HepG2 (cell line): Measurements from ENCODE around the gene CACNA1C.

Experiments
- ATF2 ChIP-seq: sonication (generic); formaldehyde crosslinking; IDR thresholded peaks from 2 replicates; pipeline ENCODE4 v1.4.0; 2020; ENCODE audit warnings: missing genetic modification reagents
- BHLHE40 ChIP-seq: IDR thresholded peaks from 2 replicates; pipeline ENCODE4 v1.6.1; 2011; ENCODE audit warnings: low read length, improper control_type of control experiment
- NR3C1 ChIP-seq: sonication (generic); formaldehyde crosslinking; IDR thresholded peaks from 2 replicates; pipeline ENCODE4 v1.4.0; 2020; ENCODE audit warnings: missing genetic modification reagents
- TCF7L2 ChIP-seq: IDR thresholded peaks from 2 replicates; pipeline ENCODE4 v1.6.1; 2011; ENCODE audit warnings: mild to moderate bottlenecking, low read depth, low read length, moderate library complexity
- TF ChIP-seq, protein P1 (sequence below): sonication (generic); formaldehyde crosslinking; IDR thresholded peaks from 2 replicates; pipeline ENCODE4 v1.4.0; 2020; ENCODE audit warnings: missing genetic modification reagents
- TF ChIP-seq, protein P2 (sequence below): IDR thresholded peaks from 2 replicates; pipeline ENCODE4 v1.6.1; 2016; ENCODE audit warnings: low read depth, control low read depth

DNA sequence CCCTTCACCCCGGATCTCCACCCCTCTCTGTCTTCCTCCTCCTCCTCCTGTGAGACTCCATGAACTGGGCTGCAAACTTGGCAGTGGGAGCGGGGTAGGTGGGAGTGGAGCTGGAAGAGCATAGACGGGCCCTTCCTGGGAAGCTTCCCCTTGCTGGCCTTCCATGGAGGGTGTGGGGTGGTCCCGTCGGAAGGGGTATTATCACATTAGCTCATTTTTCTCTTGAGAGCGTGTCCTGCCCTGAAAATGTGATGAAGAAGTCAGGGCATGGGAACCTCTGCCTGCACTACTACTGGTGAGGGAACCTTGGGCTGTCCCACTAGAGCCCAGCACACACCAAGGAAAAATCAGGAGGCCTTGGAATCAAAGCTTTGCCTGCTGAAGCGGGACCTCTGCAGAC is 66.5 kb downstream of the CACNA1C start:
- TF ChIP-seq BHLHE40 (no peak), NR3C1 (CRISPR knock-in tag) (no peak), TCF7L2 (no peak), ATF2 (CRISPR knock-in tag) (no peak)
- TF ChIP-seq, protein P1, sequence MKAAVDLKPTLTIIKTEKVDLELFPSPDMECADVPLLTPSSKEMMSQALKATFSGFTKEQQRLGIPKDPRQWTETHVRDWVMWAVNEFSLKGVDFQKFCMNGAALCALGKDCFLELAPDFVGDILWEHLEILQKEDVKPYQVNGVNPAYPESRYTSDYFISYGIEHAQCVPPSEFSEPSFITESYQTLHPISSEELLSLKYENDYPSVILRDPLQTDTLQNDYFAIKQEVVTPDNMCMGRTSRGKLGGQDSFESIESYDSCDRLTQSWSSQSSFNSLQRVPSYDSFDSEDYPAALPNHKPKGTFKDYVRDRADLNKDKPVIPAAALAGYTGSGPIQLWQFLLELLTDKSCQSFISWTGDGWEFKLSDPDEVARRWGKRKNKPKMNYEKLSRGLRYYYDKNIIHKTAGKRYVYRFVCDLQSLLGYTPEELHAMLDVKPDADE, result no peak
- TF ChIP-seq, protein P2, sequence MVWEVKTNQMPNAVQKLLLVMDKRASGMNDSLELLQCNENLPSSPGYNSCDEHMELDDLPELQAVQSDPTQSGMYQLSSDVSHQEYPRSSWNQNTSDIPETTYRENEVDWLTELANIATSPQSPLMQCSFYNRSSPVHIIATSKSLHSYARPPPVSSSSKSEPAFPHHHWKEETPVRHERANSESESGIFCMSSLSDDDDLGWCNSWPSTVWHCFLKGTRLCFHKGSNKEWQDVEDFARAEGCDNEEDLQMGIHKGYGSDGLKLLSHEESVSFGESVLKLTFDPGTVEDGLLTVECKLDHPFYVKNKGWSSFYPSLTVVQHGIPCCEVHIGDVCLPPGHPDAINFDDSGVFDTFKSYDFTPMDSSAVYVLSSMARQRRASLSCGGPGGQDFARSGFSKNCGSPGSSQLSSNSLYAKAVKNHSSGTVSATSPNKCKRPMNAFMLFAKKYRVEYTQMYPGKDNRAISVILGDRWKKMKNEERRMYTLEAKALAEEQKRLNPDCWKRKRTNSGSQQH (CRISPR knock-in tag), result no peak
